ENCODE results near the gene UPK3BL1.
"Not testable (repeated sequence)": the region's sequence is repeated elsewhere in the genome, so short reads cannot be mapped to it uniquely, and the experiment has no call there.

UPK3BL1 gene

GRCh38 chr7:102642691-102643090 lies at the start of gene UPK3BL1:
TSS of gene UPK3BL1 (minus strand) at chr7:102642791. CDS start at chr7:102642741, 50 bp downstream.
- not testable (repeated sequence) for FAIRE-seq; DNase-seq (ENCODE audit: insufficient read length, low spot score)

- FAIRE-seq, result not testable (repeated sequence)
Measured at GRCh38 chr7:102690602-102691001, 48.0 kb upstream of the UPK3BL1 start.

GRCh38 chr7:102689436-102690282 lies 47.1 kb upstream of the UPK3BL1 start:
- DNase-seq (ENCODE audit: insufficient read length, low spot score); FAIRE-seq: not testable (repeated sequence)

More at GRCh38 chr7:102690602-102691001, 48.0 kb upstream of the UPK3BL1 start:
- not testable (repeated sequence) for DNase-seq (ENCODE audit: insufficient read length, low spot score)

- not testable (repeated sequence) for DNase-seq (ENCODE audit: insufficient read length, low spot score); FAIRE-seq
Measured at GRCh38 chr7:102688299-102689036, 45.9 kb upstream of the UPK3BL1 start.

- not testable (repeated sequence) for FAIRE-seq; DNase-seq (ENCODE audit: insufficient read length, low spot score)
Measured at GRCh38 chr7:102682560-102682959, 40.0 kb upstream of the UPK3BL1 start.

GRCh38 chr7:102680780-102681179 lies 38.2 kb upstream of the UPK3BL1 start:
- DNase-seq (ENCODE audit: insufficient read length, low spot score); FAIRE-seq: not testable (repeated sequence)

- not testable (repeated sequence) for FAIRE-seq; DNase-seq (ENCODE audit: insufficient read length, low spot score)
Measured at GRCh38 chr7:102675545-102675944, 33.0 kb upstream of the UPK3BL1 start.

- FAIRE-seq; DNase-seq (ENCODE audit: insufficient read length, low spot score): not testable (repeated sequence)
Measured at GRCh38 chr7:102673447-102674067, 31.0 kb upstream of the UPK3BL1 start.

GRCh38 chr7:102671956-102672307 lies 29.3 kb upstream of the UPK3BL1 start:
- FAIRE-seq; DNase-seq (ENCODE audit: insufficient read length, low spot score): not testable (repeated sequence)

- peak; percentile 19 for TF ChIP-seq CTCF (IDR thresholded peaks at IDR 0.05; ENCODE audit: insufficient read depth, missing control alignments)
- FAIRE-seq; DNase-seq (ENCODE audit: insufficient read length, low spot score): not testable (repeated sequence)
Measured at GRCh38 chr7:102671166-102671955, 28.8 kb upstream of the UPK3BL1 start, which contains the start of gene POLR2J2. TSS of gene POLR2J2 (minus strand) at chr7:102671663. CDS start at chr7:102671601, 62 bp downstream.

- DNase-seq (ENCODE audit: insufficient read length, low spot score); FAIRE-seq: not testable (repeated sequence)
Measured at GRCh38 chr7:102667523-102667922, 24.9 kb upstream of the UPK3BL1 start.

- not testable (repeated sequence) for FAIRE-seq; DNase-seq (ENCODE audit: insufficient read length, low spot score)
Measured at GRCh38 chr7:102666850-102667249, 24.3 kb upstream of the UPK3BL1 start.

- not testable (repeated sequence) for DNase-seq (ENCODE audit: insufficient read length, low spot score); FAIRE-seq
Measured at GRCh38 chr7:102664765-102665164, 22.2 kb upstream of the UPK3BL1 start.

- not testable (repeated sequence) for DNase-seq (ENCODE audit: insufficient read length, low spot score); FAIRE-seq
Measured at GRCh38 chr7:102649924-102650323, 7.3 kb upstream of the UPK3BL1 start, which contains the start of gene SPDYE2B. TSS of gene SPDYE2B (plus strand) at chr7:102650319. CDS start at chr7:102652349, 2,030 bp downstream.

GRCh38 chr7:102647813-102648212 lies 5.2 kb upstream of the UPK3BL1 start:
- DNase-seq (ENCODE audit: insufficient read length, low spot score); FAIRE-seq: not testable (repeated sequence)

GRCh38 chr7:102643404-102643803 lies 813 bp upstream of the UPK3BL1 start:
- FAIRE-seq; DNase-seq (ENCODE audit: insufficient read length, low spot score): not testable (repeated sequence)

- FAIRE-seq; DNase-seq (ENCODE audit: insufficient read length, low spot score): not testable (repeated sequence)
Measured at GRCh38 chr7:102638848-102639247, 3.7 kb downstream of the UPK3BL1 start.

- DNase-seq (ENCODE audit: insufficient read length, low spot score); FAIRE-seq: not testable (repeated sequence)
Measured at GRCh38 chr7:102636956-102637355, 5.6 kb downstream of the UPK3BL1 start.
